Measurements from ENCODE around the gene HOXD8.

The HOXD8 gene

GRCh38 chr2:176128982-176129796, at the start of gene HOXD8:
HOXD8 (plus strand) TSS chr2:176129705; CDS start chr2:176130367, 662 bp downstream.
- peak; percentile 33 to 50 for DNase-seq

- no peak for DNase-seq
Measured at GRCh38 chr2:176079831-176080539, 49.5 kb upstream of the HOXD8 start.

- DNase-seq: peak in 1 of 2 experiments; percentile 37
Measured at GRCh38 chr2:176080540-176081375, 48.7 kb upstream of the HOXD8 start.

GRCh38 chr2:176081376-176081836, 48.1 kb upstream of the HOXD8 start:
- no peak for DNase-seq

GRCh38 chr2:176081837-176082524, 47.5 kb upstream of the HOXD8 start:
- peak in 1 of 2 experiments; percentile 43 for DNase-seq

GRCh38 chr2:176082525-176082823, 47.0 kb upstream of the HOXD8 start:
- DNase-seq: no peak

- DNase-seq: peak in 1 of 2 experiments; percentile 24
Measured at GRCh38 chr2:176082824-176083751, 46.4 kb upstream of the HOXD8 start.

GRCh38 chr2:176083796-176084261, 45.7 kb upstream of the HOXD8 start, which contains the start of gene EVX2:
EVX2 (minus strand) TSS chr2:176083962; CDS start chr2:176083776, 186 bp downstream.
- DNase-seq: no peak

GRCh38 chr2:176084611-176085119, 44.8 kb upstream of the HOXD8 start:
- DNase-seq: no peak

GRCh38 chr2:176085120-176085788, 44.3 kb upstream of the HOXD8 start:
- peak in 1 of 2 experiments; percentile 22 for DNase-seq

GRCh38 chr2:176085861-176086771, 43.4 kb upstream of the HOXD8 start:
- DNase-seq: peak; percentile 25 to 28

GRCh38 chr2:176087330-176088047, 42.0 kb upstream of the HOXD8 start:
- DNase-seq: peak; percentile 13 to 17

GRCh38 chr2:176088048-176088936, 41.2 kb upstream of the HOXD8 start:
- peak; percentile 47 to 53 for DNase-seq

GRCh38 chr2:176088937-176089842, 40.3 kb upstream of the HOXD8 start:
- DNase-seq: no peak

GRCh38 chr2:176089843-176090395, 39.6 kb upstream of the HOXD8 start:
- DNase-seq: peak in 1 of 2 experiments; percentile 4

- DNase-seq: peak in 1 of 2 experiments; percentile 10
Measured at GRCh38 chr2:176090862-176091261, 38.6 kb upstream of the HOXD8 start.
